DMS79 treated with DMSO at 0.1 percent for 48 hours (cell line): ENCODE results near the gene CALHM2.

Source experiments
- DNase-seq: peaks from one replicate; lab custom pipeline; 2025; lab: John Stamatoyannopoulos, UW

Gene CALHM2

GRCh38 chr10:103476046-103476768, 24.0 kb upstream of the CALHM2 start:
- no peak for DNase-seq

GRCh38 chr10:103475437-103475836, 23.3 kb upstream of the CALHM2 start:
- DNase-seq = no peak

- no peak for DNase-seq
These were observed 21.9 kb upstream of the CALHM2 start for GRCh38 chr10:103474077-103474476.

GRCh38 chr10:103473261-103473671, 21.1 kb upstream of the CALHM2 start:
- DNase-seq = no peak

GRCh38 chr10:103472005-103472404, 19.8 kb upstream of the CALHM2 start:
- DNase-seq = no peak

- no peak for DNase-seq
These were observed 18.8 kb upstream of the CALHM2 start for GRCh38 chr10:103470761-103471653.

- no peak for DNase-seq
These were observed 17.0 kb upstream of the CALHM2 start for GRCh38 chr10:103469201-103469600.

- DNase-seq = no peak
These were observed 15.2 kb upstream of the CALHM2 start for GRCh38 chr10:103467406-103467805.

- DNase-seq = no peak
These were observed 14.6 kb upstream of the CALHM2 start for GRCh38 chr10:103466734-103467133.

GRCh38 chr10:103465411-103466179, 13.4 kb upstream of the CALHM2 start:
- DNase-seq = no peak

GRCh38 chr10:103463499-103463898, 11.3 kb upstream of the CALHM2 start:
- DNase-seq = no peak

GRCh38 chr10:103459615-103460014, 7.4 kb upstream of the CALHM2 start:
- DNase-seq = no peak

- no peak for DNase-seq
These were observed 6.5 kb upstream of the CALHM2 start, which contains the start of gene CALHM1 for GRCh38 chr10:103458720-103459119. Gene CALHM1, minus strand, starts transcription at chr10:103458900. Its CDS starts 149 bp downstream, at chr10:103458751.

GRCh38 chr10:103457896-103458583, 5.9 kb upstream of the CALHM2 start:
- no peak for DNase-seq

- no peak for DNase-seq
These were observed 5.1 kb upstream of the CALHM2 start for GRCh38 chr10:103457176-103457712.

- no peak for DNase-seq
These were observed 4.0 kb upstream of the CALHM2 start for GRCh38 chr10:103456074-103456660.

GRCh38 chr10:103455235-103455634, 3.1 kb upstream of the CALHM2 start:
- DNase-seq = no peak

- DNase-seq = no peak
These were observed 1.9 kb upstream of the CALHM2 start for GRCh38 chr10:103454026-103454425.

- no peak for DNase-seq
These were observed 498 bp upstream of the CALHM2 start for GRCh38 chr10:103452506-103453230.

GRCh38 chr10:103451091-103451813, 918 bp downstream of the CALHM2 start:
- no peak for DNase-seq
